IPS DF 4.7 (cell line): ENCODE results near the gene VDR.
"Not testable (repeated sequence)": the region's sequence is repeated elsewhere in the genome, so short reads cannot be mapped to it uniquely, and the experiment has no call there.

Experiments
- DNase-seq: peaks from one replicate; pipeline ENCODE4 v3.0.0-alpha.2; 2013; ENCODE audit warnings: low spot score; ENCODE audit errors: extremely low read depth

VDR gene

DNA sequence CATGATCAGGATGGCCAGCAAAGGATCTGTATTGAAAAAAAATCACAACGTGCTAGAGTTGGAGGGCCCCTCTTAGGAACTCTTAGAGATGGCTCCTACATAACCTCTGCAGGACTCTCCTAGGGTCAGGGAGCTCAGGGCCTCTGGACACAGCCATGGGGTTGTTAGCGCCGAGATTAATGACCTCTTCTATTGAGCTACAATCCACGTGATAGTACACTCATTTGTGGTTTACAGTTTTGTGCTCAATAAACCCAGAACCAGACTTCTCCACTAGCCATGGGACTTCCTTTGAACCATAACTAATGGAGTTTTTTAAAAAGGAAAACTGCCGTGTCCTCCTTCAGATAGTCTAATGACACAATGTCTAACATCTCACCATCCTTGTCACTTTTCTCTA is 55.5 kb downstream of the VDR start:
- no peak for DNase-seq

DNA sequence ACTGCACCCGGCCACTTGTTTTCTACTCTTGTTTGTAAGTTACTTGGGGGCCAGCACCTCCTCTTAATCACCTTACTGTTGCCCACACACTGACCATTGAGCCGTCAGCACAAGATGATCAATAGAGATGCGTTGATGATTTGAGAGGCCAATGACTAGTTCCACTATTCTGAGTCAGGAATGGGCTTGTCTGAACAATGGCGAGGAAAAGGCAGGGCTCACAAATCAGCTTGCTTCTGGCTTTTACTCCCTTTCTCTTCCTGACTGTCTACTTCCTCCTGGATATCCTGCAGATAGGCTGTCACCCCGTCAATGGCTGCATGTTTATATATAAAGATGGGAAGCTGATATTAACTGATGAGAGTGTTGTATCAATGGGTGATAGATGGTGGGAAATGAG is 55.9 kb downstream of the VDR start:
- DNase-seq: no peak

DNA sequence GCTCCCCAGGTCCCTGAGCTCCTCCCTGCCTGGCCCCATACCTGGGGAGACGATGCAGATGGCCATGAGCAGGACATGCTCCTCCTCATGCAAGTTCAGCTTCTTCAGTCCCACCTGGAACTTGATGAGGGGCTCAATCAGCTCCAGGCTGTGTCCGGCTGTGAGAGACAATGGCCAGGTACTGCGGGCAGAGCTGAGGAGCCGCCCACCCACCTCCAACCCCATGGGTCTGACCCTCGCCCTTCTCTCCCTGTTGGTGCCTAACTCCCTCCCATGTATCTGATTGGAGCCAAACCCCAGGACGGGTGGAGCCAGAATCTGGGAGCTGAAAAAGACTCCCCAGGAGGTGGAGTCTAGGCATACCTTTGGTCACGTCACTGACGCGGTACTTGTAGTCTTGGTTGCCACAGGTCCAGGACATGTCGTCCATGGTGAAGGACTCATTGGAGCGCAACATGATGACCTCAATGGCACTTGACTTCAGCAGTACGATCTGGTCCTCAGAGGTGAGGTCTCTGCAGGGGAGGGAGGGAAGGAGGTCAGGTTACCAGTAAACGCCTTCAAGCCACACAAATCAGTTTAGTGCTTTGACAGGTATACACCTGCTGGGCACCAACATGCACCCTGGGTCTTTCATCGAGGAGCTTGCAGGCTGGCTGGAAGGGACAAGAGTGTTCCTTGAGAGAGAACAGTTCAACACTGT is 58.3 kb downstream of the VDR start:
- DNase-seq: no peak

DNA sequence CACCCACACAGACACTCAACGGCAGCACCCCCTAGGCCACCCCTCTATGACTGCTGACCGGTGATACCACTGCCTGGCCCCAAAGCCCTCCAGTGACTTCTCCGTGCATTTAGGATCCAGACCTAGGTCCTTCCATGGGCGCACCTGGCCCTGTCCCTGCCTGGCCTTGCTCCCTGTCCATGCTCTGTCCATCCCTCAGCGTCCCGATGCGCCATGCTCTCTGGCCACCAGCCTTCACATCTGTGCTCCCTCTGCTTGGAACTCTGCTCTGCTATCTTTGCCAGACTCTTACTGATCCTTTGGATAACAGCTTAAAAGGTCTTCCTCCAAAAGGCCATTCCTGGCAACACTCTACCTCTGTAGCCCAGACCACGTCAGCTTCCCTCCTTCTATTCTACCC is 59.7 kb downstream of the VDR start:
- DNase-seq: no peak

GRCh38 chr12:47844264-47845019 is 60.4 kb downstream of the VDR start:
- no peak for DNase-seq

GRCh38 chr12:47843226-47843980 is 61.4 kb downstream of the VDR start:
- DNase-seq: no peak

GRCh38 chr12:47842543-47842942 is 62.3 kb downstream of the VDR start:
- not testable (repeated sequence) for DNase-seq

DNA sequence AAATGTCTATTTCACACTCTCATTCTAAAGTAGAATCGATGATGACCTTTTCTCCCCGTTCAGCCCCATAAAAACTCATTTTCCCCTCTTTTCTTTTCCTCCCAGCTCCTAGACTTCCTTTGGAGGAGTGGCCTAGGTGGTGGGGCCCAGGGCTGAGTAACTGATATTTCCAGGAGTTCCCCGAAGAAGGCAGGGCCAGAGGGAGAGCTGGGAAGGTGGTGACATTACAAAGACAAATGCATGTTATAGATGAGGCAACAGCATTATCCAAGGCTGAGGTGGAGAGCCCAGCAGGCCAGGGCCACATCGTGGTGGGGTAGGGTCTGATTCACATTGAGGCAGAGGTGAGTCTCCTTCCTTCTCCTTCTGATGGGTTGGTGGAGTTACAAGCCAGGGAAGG is 62.9 kb downstream of the VDR start:
- no peak for DNase-seq

- no peak for DNase-seq
These were observed 63.3 kb downstream of the VDR start for GRCh38 chr12:47841501-47841900.

GRCh38 chr12:47840571-47840970 is 64.2 kb downstream of the VDR start:
- DNase-seq: no peak

GRCh38 chr12:47839214-47839876 is 65.4 kb downstream of the VDR start:
- no peak for DNase-seq

DNA sequence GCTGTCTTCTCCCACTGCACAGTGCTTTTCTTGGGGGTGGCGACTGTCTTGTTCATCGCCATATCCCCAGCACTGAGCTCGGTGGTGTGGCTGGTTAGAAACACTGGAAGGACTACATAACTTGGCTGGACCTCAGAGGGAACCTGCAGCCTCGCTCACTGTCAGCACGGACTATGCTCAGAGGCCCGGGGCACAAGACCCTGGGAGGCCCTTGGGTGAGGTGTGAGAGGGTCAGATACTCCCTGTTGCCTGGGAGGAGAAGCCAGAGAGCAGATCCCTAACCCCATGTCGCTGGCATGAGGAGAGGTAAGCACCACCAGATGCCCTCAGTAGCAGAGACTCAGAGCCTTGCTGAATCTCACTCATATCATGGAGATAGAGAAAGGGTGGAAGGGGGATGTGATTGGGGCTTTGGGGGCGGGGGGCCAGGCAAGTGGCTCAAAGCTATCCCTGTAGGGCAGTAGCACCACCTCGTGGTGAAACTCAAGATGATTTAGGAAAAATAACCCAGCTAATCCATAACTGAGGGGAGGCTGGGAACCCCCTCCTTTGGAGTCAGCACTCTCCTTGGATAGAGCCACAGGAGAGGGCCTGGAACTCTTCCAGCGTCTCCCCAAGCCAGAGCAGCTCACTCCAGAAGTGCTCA is 66.4 kb downstream of the VDR start:
- no peak for DNase-seq

GRCh38 chr12:47837190-47838171 is 67.3 kb downstream of the VDR start:
- DNase-seq: no peak

- DNase-seq: no peak
These were observed 69.0 kb downstream of the VDR start for GRCh38 chr12:47835831-47836155.

DNA sequence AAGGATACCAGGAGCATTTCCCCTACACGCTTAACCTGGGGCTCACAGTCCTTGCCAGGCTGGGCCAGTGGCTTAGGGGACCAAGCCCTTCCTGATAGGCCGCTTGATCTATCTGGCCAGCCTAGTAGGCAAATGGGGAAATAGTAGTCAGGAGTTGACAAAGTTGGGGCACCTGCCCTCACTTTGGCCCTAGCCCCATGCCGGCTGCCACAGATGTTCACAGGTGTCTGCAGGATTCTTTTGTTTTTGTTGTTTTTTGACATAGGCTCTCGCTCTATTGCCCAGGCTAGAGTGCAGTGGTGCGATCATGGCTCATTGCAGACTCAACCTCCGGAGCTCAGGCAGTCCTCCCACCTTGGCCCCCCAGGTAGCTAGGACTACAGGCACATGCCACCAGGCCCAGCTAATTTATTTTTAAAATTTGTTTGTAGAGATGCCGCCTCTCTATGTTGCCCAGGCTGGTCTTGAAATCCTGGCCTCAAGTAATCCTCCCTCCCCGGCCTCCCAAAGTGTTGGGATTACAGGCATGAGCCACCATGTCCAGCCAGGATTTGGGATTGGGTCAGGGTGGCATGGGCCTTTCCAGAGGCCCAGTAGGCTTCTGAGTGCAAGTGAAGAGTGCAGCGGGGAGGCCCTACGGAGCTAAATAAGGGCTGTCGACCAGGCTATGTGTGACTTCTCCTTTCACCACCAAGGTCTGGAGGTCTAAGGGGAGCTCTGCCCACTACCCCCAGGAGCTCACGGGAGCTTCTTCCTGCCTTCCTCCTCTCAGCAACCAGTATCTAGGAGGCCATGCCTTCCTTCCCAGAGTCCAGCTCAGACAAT is 69.6 kb downstream of the VDR start:
- no peak for DNase-seq

DNA sequence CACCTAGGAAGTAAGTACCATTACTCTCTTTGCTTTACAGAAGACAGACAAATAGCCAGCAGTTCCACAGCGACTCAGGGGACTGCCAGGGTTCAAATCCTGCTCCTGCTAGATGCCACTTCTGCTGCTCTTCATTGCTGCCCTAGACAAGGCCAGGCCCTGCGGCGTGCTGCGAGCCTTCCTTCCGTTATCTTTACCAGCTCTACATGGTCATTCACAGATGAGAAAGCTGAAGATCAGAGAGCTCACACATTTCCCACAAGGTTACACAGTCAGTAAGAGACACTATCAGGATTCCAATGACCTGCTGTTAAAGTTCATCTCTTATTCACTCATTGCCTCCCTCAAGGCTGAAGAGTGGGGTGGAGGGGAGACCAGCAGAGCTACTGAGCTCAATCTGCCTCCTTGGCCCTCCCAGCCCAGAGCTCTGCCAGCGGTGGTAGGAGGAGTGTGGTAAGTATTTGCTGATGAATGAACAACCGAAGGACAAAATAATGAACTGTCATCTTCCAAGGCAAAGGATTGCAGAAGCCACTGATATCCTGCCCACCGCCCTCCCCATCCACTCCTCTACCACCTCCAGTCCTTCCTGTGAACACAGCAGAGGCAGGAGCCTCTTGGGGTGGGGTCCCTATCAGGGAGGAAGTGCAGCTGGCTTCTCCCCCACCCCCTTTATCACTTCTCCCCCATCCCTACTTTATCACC is 70.4 kb downstream of the VDR start:
- DNase-seq: no peak

DNA sequence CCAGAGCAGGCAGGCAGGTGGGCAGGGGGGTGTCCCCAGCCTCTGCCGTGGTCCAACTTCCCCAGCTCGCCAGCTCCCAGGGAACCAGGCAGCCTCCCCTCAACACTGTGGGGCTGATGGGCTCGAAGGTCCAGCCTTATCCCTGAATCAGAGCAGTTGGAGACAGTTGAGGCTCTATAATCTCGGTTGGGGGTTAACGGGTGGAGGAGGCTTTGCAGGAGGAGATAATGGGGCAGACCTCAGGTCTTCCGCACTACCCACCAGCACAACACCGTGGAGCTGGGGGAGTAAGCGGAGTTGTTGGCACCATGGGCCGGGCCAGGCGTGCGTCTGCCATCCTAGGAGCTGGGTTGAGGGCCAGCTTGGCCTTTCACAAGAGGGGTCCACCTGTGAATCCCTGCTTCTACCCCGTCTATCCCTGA is 71.2 kb downstream of the VDR start:
- DNase-seq: no peak

DNA sequence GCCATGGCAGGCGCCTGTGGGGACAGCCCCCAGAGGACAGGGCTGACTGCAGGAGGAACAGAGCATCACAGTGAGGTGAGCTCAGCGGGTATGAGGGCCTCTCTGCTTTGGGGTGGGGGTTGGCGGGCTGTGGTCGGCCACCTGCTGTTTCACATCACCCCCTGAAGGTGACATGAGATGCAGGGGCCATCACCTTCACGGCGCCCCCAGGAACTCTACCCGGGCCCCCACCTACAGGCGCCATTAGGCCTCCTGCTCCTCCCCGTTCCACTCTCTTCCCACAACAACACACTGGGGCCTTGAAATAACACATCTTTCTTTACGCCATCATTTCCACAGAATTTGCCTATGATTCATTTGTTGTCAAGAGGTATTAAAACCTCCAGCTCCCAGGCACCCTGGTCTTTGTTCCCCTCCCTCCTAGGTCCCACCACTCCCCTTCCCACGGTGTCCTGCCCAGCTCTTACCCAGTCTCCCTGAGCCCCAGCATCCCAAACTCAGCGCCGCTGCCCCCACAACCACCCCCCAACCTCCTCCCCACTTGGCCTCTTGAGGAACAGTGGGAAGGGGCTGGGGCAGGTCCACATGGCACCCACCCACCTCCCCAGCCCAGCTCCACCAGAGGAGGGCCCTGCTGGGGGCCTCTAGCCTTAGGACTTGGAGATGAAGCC is 72.4 kb downstream of the VDR start:
- DNase-seq: no peak
